ENCODE measurements around the gene LAS1L. TPM values are rescaled to one million over a fixed set of nuclear protein-coding genes. Genes with fewer than 3 reads are reported as not detected.
"Not testable (repeated sequence)": the region's sequence is repeated elsewhere in the genome, so short reads cannot be mapped to it uniquely, and the experiment has no call there.

LAS1L gene
- total RNA-seq, 1 experiment from 2014 or later, result 66.8 TPM

DNA sequence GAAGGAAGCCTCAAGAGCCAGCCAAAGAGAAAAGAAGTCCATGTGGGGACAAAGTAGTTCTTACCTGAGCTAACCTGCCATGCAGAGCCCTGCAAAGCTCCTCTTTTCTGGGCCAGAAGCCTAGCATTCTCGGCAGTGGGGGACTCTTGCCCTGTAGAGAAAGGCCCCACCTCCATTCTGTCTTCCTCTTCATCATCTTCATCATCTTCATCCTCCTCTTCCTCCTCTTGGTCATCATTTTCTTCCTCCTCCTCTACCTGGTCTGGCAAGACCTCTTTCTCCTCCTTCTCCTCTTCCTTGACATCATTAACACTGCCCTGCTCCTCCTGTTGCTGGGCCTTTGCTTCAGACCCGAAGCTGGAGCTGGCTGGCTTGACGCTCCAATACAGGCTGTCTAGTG is 16.7 kb downstream of the LAS1L start:
- no peak for DNase-seq (ENCODE audit: low read depth)

DNA sequence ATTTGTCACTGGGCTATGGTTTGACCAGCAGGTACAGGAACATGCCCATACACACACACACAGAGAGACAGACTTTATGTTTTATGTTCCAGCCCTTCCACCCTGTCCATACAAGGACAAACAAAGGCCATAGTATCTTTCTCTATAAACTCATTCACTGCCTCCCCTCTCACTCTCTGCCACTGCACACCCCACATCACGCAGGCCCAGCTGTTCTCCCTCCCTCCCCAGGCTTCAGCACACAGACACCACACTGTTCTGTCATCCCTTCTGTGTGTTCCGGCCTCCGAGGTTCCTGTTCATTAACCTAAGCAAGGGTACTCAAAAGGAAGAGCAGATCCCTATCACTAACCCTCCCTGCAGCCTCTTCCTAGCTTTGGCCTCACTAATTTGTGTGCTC is 17.8 kb downstream of the LAS1L start:
- DNase-seq (ENCODE audit: low read depth), result no peak

DNA sequence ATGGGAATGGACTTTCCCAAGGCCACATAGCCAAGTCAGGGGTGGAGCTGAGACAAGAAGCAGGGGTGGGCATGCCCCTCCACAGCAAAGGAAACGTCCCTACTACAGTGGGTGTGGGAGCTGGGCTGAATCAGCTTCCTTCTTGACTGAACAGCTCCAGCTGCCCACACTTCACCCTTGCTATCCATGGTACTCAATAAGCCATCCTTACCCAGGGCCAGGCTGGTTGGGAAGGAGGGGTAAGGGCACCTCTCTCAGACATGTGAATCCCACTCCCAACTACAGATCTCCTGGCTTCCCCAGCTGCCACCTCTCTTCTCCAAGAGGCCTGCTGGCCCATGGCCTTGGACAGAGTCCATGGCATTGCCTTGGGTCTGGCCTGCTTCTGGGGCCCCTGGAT is 21.0 kb downstream of the LAS1L start:
- DNase-seq (ENCODE audit: low read depth), result no peak

DNA sequence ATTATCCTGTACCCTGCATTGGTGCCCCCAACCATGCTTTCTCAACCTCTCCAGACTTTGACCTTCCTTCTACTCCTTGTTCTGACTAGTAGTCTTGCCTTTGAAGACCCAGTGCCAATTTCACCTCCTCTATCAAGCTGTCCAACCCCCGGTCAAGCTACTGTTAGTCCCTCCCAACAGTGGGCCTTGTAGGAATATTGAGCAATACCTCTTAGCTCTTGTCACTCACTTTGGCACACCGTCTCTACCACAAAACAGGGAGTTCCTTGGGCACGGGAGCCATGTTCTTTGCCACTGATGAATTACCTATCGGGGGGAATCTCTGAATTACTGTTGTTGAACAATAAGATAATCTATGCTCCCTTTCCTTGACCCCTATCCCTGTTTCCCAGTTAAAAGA is 25.2 kb downstream of the LAS1L start:
- no peak for DNase-seq (ENCODE audit: low read depth)

DNA sequence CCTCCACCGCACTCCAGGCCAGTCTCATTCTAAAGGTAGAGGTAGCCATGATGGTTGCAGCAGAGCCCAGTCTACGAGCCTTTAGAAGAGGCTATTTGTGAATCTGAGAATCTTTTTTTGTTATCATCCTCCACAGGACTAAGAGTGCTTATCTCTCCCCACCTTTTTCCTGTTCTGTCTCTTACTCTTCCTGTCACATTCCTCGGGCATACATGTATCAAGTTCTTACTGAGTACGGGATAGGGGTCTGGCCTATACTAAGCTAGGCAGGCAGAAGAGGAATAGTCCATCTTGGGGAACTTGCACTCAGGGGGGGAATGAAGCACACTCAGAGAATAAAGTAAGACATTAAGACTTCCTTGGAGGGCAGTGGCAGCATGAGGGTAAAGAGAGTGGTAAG is 25.7 kb downstream of the LAS1L start:
- no peak for DNase-seq (ENCODE audit: low read depth)

DNA sequence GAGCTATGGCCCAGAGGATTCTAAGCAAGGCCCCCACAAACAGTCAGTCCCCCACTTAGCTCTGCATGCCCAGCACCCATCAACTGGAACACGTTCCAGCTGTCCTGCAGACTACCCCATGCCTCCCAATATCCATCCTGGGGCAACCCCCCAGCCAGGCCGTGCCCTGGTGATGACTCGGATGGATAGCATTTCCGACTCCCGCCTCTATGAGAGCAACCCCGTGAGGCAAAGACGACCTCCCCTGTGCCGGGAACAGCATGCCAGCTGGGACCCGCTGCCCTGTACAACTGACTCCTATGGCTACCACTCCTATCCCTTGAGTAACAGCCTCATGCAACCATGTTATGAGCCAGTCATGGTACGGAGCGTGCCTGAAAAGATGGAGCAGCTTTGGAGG is 32.0 kb downstream of the LAS1L start:
- peak; percentile 38 for DNase-seq (ENCODE audit: low read depth)

DNA sequence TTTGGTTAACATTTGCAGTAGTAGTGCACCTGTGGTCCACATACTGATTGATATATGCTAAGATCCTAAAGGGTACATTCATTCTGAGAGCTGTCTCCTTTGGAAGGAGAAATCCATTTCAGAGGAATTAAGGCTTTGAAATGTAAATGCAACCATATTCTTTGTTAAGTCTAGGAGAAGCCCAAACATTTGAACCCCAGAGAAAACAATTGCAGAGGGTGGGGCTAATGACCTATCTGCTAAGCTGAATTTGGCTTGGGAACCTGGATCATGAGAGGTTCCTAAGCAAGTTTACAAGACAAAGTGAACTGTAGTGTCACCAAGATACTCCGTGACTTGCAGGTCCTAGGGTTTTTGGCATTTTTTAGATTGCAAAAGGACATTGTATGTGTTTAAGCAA is 41.2 kb downstream of the LAS1L start:
- no peak for DNase-seq (ENCODE audit: low read depth)

DNA sequence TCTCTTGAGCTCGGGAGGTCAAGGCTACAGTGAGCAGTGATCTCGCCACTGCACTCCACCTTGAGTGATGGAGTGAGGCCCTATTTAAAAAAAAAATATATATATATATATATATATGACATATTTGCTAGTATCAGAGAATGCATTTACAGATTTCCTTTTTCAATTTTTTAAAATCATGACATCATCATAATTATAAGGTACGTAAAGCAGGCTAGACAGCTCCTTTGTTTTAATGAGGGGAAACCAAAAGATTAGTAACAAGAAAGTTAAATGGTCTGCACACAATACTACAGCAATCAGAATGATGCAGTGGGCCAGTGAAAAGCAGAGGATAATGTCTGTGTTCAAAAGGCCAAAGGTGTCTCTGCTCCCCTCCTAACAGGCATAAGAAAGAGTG is 43.0 kb downstream of the LAS1L start:
- no peak for DNase-seq (ENCODE audit: low read depth)

DNA sequence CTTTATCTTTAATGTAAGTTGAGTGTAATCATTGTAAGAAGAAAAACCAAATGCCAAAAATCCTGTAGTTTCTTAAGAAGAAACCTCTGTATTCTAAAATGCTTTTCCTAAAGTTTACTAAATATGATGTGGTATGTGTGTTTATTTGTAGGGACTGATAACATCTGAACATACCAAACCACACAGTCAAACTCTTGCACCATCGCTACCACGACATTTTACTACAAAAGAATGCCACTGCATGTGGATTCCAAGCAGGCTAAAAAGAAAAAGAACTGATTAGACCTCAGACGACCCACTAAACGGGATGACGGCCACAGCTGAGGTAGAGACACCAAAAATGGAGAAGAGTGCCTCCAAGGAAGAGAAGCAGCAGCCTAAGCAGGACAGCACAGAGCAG is 46.1 kb downstream of the LAS1L start:
- DNase-seq (ENCODE audit: low read depth), result peak; percentile 58

DNA sequence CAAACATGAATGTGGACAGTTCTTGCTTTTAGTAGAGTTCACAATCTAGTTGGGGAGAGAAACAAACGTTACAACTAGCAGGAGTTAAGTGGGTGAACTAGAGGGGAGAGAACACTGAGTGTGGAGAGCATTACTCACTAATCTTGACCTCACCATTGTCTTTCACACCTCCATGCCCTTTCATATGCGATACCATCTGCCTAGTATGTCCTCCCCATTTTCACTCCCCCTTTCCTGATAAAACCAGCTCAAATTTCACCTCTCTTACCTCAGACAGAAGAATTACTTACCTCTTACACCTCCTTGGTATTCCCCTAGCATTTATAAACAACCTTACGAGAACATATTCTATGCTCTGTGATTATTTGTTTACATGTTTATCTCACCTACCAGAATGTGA is 53.6 kb downstream of the LAS1L start:
- no peak for DNase-seq (ENCODE audit: low read depth)

DNA sequence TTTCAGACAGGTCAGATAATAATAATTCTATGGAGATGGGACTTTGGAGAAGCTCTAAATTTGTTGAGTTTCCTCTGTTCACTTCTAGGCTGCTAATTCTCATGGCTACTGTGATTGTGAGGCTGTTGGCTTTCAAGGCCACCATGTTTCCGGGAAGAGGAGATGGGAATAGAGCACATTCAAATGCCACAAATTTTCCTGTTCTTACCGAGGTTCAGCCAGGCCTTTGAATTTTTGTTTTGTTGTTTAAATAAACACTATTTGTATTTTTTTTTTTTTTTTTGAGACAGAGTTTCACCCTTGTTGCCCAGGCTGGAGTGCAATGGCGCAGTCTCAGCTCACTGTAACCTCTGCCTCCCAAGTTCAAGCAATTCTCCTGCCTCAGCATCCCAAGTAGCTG is 55.5 kb downstream of the LAS1L start:
- not testable (repeated sequence) for DNase-seq (ENCODE audit: low read depth)

DNA sequence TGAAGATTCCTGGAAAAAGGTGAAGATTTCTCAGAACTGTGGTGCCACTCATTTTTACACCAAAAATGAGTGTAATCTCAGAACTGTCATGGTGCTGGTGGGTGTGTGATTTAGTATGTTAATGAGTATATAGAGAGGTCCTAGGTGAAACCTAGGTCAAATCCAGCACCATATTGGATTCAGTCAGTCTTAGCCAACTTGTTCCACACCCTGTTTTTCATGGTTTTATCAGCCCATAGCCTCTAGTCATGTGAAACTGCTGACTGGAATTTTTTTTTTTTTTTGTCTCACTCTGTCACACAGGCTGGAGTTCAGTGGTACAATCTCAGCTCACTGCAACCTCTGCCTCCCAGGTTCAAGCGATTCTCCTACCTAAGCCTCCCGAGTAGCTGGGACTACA is 58.0 kb downstream of the LAS1L start:
- no peak for DNase-seq (ENCODE audit: low read depth)

DNA sequence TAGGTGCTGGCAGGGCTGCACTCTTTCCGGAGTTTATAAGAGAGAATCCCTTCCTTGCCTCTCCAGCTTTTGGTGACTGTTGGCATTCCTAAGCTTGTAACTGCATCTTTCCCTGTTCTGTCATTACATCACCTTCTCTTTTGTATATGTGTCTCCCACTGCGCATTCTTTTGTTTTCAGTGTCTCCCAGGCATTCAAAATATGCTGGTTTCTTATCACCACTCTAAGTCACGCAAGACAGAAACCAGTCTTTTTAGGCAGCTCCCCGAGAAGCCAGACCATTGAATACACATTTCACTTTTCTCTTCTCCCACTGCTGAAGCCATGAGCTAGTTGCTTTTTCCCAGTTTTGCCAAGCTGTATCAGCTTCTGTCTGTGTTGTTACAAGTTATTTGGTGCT is 71.0 kb downstream of the LAS1L start:
- DNase-seq (ENCODE audit: low read depth), result peak; percentile 18

Other genes starting within 250 kb of the LAS1L start
- gene MSN, start 132.9 kb upstream of the LAS1L start, total RNA-seq (2014; rRNA removed; shearing (Covaris generic)), result 597 and 706 TPM in 2 replicates